ENCODE data around the gene BACH2. TPM values are rescaled to one million over a fixed set of nuclear protein-coding genes. Genes with fewer than 3 reads are reported as not detected.
"Not testable (repeated sequence)": the region's sequence is repeated elsewhere in the genome, so short reads cannot be mapped to it uniquely, and the experiment has no call there.

BACH2 gene
- total and polyA plus RNA-seq, 4 donors = 11.0 to 16.7 (median 12.9) TPM

- Histone ChIP-seq H3K9me3 (ENCODE audit: control insufficient read depth, insufficient read depth, low read length) (no peaks in the 10 kb centered on the region), H3K27me3 (ENCODE audit: control insufficient read depth, insufficient read depth, low read length) (no peaks in the 10 kb centered on the region), H3K36me3 (ENCODE audit: control insufficient read depth, insufficient read depth, low read length) (no peaks in the 10 kb centered on the region), H3K27ac (ENCODE audit: low read depth, low read length) (no peak overlapping the region), H3K4me1 (ENCODE audit: control insufficient read depth, insufficient read depth, low read length) (peaks cover 16% of the 10 kb centered on the region), H3K4me3 (ENCODE audit: low read depth, low read length) (no peak overlapping the region)
- 90% methylated on average over 3 of the region's 3 CpGs for WGBS (ENCODE audit: insufficient coverage)
- DNase-seq (ENCODE audit: low read depth in 4 of 6, low spot score in 6 of 6) = no peak
Observed at GRCh38 chr6:90212274-90212673, 84.4 kb downstream of the BACH2 start.

GRCh38 chr6:90209527-90209926 is 87.1 kb downstream of the BACH2 start:
- H3K27ac ChIP-seq (ENCODE audit: low read depth, low read length) = no peak overlapping the region
- WGBS (ENCODE audit: insufficient coverage) = 83% methylated on average over 3 of the region's 6 CpGs

GRCh38 chr6:90208690-90209089 is 88.0 kb downstream of the BACH2 start:
- not testable (repeated sequence) for H3K4me1 ChIP-seq (ENCODE audit: control insufficient read depth, insufficient read depth, low read length); DNase-seq (ENCODE audit: low read depth in 4 of 6, low spot score in 6 of 6); H3K4me3 ChIP-seq (ENCODE audit: low read depth, low read length); H3K27me3 ChIP-seq (ENCODE audit: control insufficient read depth, insufficient read depth, low read length); H3K36me3 ChIP-seq (ENCODE audit: control insufficient read depth, insufficient read depth, low read length); H3K9me3 ChIP-seq (ENCODE audit: control insufficient read depth, insufficient read depth, low read length); H3K27ac ChIP-seq (ENCODE audit: low read depth, low read length)
- no CpG with 5 or more reads among the region's 2 CpGs for WGBS (ENCODE audit: insufficient coverage)

More at GRCh38 chr6:90209527-90209926, 87.1 kb downstream of the BACH2 start:
- Histone ChIP-seq H3K27me3 (ENCODE audit: control insufficient read depth, insufficient read depth, low read length) (no peaks in the 10 kb centered on the region), H3K4me3 (ENCODE audit: low read depth, low read length) (no peak overlapping the region), H3K36me3 (ENCODE audit: control insufficient read depth, insufficient read depth, low read length) (no peaks in the 10 kb centered on the region), H3K4me1 (ENCODE audit: control insufficient read depth, insufficient read depth, low read length) (peaks cover 3% of the 10 kb centered on the region), H3K9me3 (ENCODE audit: control insufficient read depth, insufficient read depth, low read length) (no peaks in the 10 kb centered on the region)
- DNase-seq (ENCODE audit: low read depth in 4 of 6, low spot score in 6 of 6) = no peak

GRCh38 chr6:90204327-90205056 is 92.2 kb downstream of the BACH2 start:
- no peaks in the 10 kb centered on the region for H3K36me3 ChIP-seq (ENCODE audit: control insufficient read depth, insufficient read depth, low read length)
- no peak overlapping the region for H3K4me3 ChIP-seq (ENCODE audit: low read depth, low read length)
- H3K4me1 ChIP-seq (ENCODE audit: control insufficient read depth, insufficient read depth, low read length) = peaks cover 3% of the 10 kb centered on the region
- H3K9me3 ChIP-seq (ENCODE audit: control insufficient read depth, insufficient read depth, low read length) = no peaks in the 10 kb centered on the region
- H3K27me3 ChIP-seq (ENCODE audit: control insufficient read depth, insufficient read depth, low read length) = no peaks in the 10 kb centered on the region
- no peak overlapping the region for H3K27ac ChIP-seq (ENCODE audit: low read depth, low read length)
- 67% methylated on average over 1 of the region's 7 CpGs for WGBS (ENCODE audit: insufficient coverage)
- DNase-seq (ENCODE audit: low read depth in 4 of 6, low spot score in 6 of 6) = no peak

- H3K36me3 ChIP-seq (ENCODE audit: control insufficient read depth, insufficient read depth, low read length) = no peaks in the 10 kb centered on the region
- 87% methylated on average over 4 of the region's 5 CpGs for WGBS (ENCODE audit: insufficient coverage)
- no peaks in the 10 kb centered on the region for H3K9me3 ChIP-seq (ENCODE audit: control insufficient read depth, insufficient read depth, low read length)
- H3K4me3 ChIP-seq (ENCODE audit: low read depth, low read length) = no peak overlapping the region
- no peaks in the 10 kb centered on the region for H3K27me3 ChIP-seq (ENCODE audit: control insufficient read depth, insufficient read depth, low read length)
- no peak overlapping the region for H3K27ac ChIP-seq (ENCODE audit: low read depth, low read length)
- no peak for DNase-seq (ENCODE audit: low read depth in 4 of 6, low spot score in 6 of 6)
- H3K4me1 ChIP-seq (ENCODE audit: control insufficient read depth, insufficient read depth, low read length) = peaks cover 3% of the 10 kb centered on the region
Observed at GRCh38 chr6:90203672-90204071, 93.0 kb downstream of the BACH2 start.

GRCh38 chr6:90202156-90202555 is 94.5 kb downstream of the BACH2 start:
- H3K27me3 ChIP-seq (ENCODE audit: control insufficient read depth, insufficient read depth, low read length) = no peaks in the 10 kb centered on the region
- H3K9me3 ChIP-seq (ENCODE audit: control insufficient read depth, insufficient read depth, low read length) = no peaks in the 10 kb centered on the region
- no peak for DNase-seq (ENCODE audit: low read depth in 4 of 6, low spot score in 6 of 6)
- H3K27ac ChIP-seq (ENCODE audit: low read depth, low read length) = no peak overlapping the region
- no CpG with 5 or more reads among the region's 2 CpGs for WGBS (ENCODE audit: insufficient coverage)
- no peaks in the 10 kb centered on the region for H3K36me3 ChIP-seq (ENCODE audit: control insufficient read depth, insufficient read depth, low read length)
- H3K4me3 ChIP-seq (ENCODE audit: low read depth, low read length) = no peak overlapping the region
- H3K4me1 ChIP-seq (ENCODE audit: control insufficient read depth, insufficient read depth, low read length) = peaks cover 3% of the 10 kb centered on the region

GRCh38 chr6:90199900-90200299 is 96.7 kb downstream of the BACH2 start:
- H3K4me3 ChIP-seq (ENCODE audit: low read depth, low read length) = no peak overlapping the region
- no peaks in the 10 kb centered on the region for H3K4me1 ChIP-seq (ENCODE audit: control insufficient read depth, insufficient read depth, low read length)
- no peaks in the 10 kb centered on the region for H3K36me3 ChIP-seq (ENCODE audit: control insufficient read depth, insufficient read depth, low read length)
- no peak for DNase-seq (ENCODE audit: low read depth in 4 of 6, low spot score in 6 of 6)
- H3K9me3 ChIP-seq (ENCODE audit: control insufficient read depth, insufficient read depth, low read length) = no peaks in the 10 kb centered on the region
- no CpG with 5 or more reads among the region's 4 CpGs for WGBS (ENCODE audit: insufficient coverage)
- H3K27ac ChIP-seq (ENCODE audit: low read depth, low read length) = no peak overlapping the region
- H3K27me3 ChIP-seq (ENCODE audit: control insufficient read depth, insufficient read depth, low read length) = no peaks in the 10 kb centered on the region

- Histone ChIP-seq H3K36me3 (ENCODE audit: control insufficient read depth, insufficient read depth, low read length) (no peaks in the 10 kb centered on the region), H3K9me3 (ENCODE audit: control insufficient read depth, insufficient read depth, low read length) (no peaks in the 10 kb centered on the region), H3K4me1 (ENCODE audit: control insufficient read depth, insufficient read depth, low read length) (no peaks in the 10 kb centered on the region), H3K27ac (ENCODE audit: low read depth, low read length) (no peak overlapping the region), H3K27me3 (ENCODE audit: control insufficient read depth, insufficient read depth, low read length) (no peaks in the 10 kb centered on the region), H3K4me3 (ENCODE audit: low read depth, low read length) (no peak overlapping the region)
- WGBS (ENCODE audit: insufficient coverage) = no CpG with 5 or more reads among the region's 6 CpGs
- no peak for DNase-seq (ENCODE audit: low read depth in 4 of 6, low spot score in 6 of 6)
Observed at GRCh38 chr6:90198758-90199425, 97.8 kb downstream of the BACH2 start.

GRCh38 chr6:90197854-90198496 is 98.7 kb downstream of the BACH2 start:
- no peak for DNase-seq (ENCODE audit: low read depth in 4 of 6, low spot score in 6 of 6)

More at GRCh38 chr6:90197854-90198496, 98.7 kb downstream of the BACH2 start:
- no peaks in the 10 kb centered on the region for H3K36me3 ChIP-seq (ENCODE audit: control insufficient read depth, insufficient read depth, low read length)
- no peaks in the 10 kb centered on the region for H3K27me3 ChIP-seq (ENCODE audit: control insufficient read depth, insufficient read depth, low read length)
- no peaks in the 10 kb centered on the region for H3K4me1 ChIP-seq (ENCODE audit: control insufficient read depth, insufficient read depth, low read length)
- no peaks in the 10 kb centered on the region for H3K9me3 ChIP-seq (ENCODE audit: control insufficient read depth, insufficient read depth, low read length)
- 93% methylated on average over 8 of the region's 8 CpGs for WGBS (ENCODE audit: insufficient coverage)
- no peak overlapping the region for H3K27ac ChIP-seq (ENCODE audit: low read depth, low read length)
- no peak overlapping the region for H3K4me3 ChIP-seq (ENCODE audit: low read depth, low read length)

Data from spinal cord (tissue), 10 donors.